Right renal cortex interstitium (tissue), 3 donors: ENCODE results near the gene MGLL. TPM values are rescaled to one million over a fixed set of nuclear protein-coding genes. Genes with fewer than 3 reads are reported as not detected.
"Not testable (repeated sequence)": the region's sequence is repeated elsewhere in the genome, so short reads cannot be mapped to it uniquely, and the experiment has no call there.

Experiments
- DNase-seq, 3 donors: peaks; one replicate each; pipeline ENCODE4 v3.0.0-alpha.2; 2013; ENCODE audit warnings: low read depth in 3 of 3, low spot score in 2 of 3
- polyA plus RNA-seq, 3 donors: library from polyadenylated mRNA; unstranded; fragments of 120-200 nt; gene quantifications; one replicate each; pipeline ENCODE4 v1.2.1, GENCODE V29; 2013; ENCODE audit not compliant: insufficient read length in 3 of 3

The MGLL gene
- polyA plus RNA-seq, 3 donors = 21.8 to 24.9 (median 23.0) TPM

DNA sequence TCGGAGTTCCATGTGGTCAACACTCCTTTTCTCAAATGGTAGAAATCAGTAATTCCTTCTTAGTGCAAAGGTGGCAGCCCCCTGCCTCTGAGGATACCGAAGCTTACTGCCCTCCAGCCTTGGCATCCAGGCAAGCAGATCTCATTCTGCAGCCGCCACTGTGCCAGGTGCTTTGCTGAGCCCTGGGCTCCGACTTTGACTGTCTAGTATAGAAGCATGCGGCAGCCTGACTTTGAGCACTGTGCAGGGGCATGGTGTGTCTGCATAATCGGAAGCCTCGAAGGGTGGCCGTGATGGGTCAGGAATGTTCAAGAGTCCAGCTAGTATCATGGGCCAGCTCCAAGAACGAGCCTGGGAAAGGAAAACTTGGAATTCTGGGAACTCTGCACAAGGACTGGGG is 109.9 kb downstream of the MGLL start:
- no peak for DNase-seq

DNA sequence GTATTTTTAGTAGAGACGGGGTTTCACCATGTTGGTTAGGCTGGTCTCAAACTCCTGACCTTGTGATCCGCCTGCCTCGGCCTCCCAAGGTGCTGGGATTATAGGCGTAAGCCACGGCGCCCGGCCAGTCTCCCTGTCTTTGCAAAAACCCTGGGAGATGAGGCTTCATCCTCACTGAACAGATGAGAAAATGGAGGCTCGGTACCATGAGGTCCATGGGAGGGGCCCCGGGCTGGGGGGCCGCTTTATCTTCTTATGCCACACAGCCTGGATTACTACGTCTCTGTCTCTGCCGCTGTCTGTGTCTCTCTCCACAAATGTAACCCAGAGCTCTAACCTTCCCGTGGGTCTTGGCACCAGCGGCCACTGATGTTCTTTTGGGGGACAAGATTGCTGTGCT is 110.4 kb downstream of the MGLL start:
- no peak for DNase-seq

DNA sequence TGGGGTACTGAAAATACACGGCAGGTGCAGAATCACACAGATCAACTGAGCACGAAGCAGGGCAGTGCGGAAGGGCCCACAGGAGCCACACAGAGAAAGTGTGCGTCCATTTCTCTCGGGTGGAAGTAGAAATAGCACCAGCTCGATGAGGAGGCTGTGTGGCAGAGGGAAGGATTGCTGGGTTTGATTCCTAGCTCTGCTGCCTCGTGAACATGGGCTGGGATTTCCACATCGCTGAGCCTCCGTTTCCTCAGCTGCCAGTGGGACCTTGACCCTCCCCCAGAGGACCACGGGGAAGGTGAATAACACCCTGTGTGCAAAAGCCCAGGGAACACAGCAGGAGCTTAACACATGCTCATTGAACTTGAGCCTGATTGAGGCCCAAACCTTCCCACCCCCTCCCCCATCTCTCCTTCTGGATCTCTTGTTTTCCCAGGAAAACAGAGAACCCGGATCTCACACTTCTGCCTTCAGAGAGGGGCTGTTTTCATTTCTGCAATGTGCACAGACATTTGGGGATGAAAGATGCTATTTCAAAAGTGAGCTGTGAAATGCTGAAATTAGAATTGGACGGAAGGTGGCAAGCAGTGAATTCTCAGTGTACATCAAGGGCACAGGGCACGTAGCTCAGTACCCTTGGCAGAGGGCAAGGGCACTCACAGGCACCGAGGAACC is 111.2 kb downstream of the MGLL start:
- DNase-seq = no peak

DNA sequence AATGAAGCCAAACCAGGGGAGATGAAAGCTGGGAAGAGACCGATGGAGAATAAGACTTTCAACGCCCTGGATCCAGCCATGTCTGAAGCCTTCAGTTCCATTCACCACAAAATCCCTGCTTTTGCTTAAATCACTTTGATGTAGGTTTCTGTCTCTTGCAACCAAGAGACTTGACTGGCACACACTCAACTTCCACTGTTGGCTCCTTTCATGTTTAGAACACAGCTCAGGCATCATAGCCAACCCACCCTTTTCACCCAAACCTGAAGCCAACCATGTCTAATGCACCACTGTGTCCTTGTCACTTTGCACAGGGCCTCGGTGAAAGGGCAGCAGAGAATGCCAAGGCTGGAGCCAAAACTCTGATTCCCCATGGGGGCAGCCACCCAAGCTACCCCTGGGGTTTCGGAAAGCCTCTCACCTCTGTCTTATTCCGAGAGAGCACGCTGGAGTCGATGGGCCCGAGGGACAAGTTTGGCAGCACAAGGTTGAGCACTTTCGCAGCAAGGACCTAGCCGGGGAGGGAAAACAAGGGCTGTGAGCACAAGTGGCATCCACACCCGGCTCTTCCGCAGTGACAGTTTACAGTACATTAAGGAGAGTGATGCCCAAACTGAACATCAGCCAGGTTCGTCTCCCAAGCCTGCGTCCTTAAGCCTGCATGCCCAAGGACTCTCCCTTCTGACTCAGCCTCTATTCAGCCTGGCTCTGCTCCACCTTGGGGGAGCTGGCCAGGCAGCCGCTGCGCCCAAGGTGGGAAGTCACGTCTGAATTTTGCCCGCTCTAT is 112.0 kb downstream of the MGLL start:
- DNase-seq = no peak

DNA sequence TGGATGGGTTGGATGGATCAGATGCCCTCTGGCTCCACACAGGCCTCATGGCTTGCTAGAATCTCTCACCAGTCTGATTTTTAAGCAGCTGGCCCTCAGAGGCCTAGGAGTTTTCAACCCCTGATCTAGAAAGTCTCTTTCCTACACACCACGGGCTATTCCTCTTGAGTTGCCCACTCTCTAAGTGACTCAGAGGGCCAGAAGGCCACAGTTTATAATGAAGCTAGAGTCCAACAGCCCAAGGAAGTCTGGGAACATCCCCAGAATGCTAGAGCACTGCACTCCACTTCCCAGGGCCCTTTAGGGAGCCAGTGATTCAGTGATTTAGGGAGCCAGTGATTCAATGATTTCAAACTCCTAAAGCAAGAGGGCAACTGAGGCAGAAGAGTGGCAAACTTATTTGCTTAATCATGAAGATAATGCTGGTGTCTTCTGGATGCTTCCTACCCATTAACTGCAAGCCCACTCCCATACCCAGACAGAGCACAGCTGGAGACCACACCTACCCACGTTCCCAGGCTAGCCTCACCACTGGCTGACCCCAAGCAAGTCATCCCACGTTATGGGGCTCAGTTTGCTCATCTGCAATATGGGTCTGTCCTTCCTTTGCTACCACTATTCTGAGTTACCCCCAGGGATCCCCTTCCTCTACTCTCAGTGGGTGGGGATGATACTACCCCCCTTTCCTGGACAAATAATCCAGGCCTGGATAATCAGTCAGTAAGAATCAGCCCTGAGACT is 112.8 kb downstream of the MGLL start:
- DNase-seq = no peak

DNA sequence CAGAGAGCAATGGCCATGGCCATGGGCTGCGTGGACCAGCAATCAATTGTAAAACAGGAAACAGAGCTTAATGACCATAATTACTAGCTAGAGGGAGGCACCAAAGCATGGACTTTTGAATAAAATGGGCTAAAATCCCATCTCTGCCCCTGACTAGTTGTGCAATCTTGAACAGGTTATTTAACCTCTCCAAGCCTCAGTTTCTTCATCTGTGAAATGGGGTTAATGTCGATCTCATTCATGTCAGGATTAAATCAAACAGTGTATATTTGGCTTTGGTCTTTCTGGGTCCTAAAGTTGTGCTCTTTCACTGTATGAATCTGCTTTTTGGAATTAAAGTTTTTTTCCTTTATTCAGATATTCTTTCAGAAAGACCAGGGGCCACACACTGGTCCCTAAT is 113.5 kb downstream of the MGLL start:
- no peak for DNase-seq

DNA sequence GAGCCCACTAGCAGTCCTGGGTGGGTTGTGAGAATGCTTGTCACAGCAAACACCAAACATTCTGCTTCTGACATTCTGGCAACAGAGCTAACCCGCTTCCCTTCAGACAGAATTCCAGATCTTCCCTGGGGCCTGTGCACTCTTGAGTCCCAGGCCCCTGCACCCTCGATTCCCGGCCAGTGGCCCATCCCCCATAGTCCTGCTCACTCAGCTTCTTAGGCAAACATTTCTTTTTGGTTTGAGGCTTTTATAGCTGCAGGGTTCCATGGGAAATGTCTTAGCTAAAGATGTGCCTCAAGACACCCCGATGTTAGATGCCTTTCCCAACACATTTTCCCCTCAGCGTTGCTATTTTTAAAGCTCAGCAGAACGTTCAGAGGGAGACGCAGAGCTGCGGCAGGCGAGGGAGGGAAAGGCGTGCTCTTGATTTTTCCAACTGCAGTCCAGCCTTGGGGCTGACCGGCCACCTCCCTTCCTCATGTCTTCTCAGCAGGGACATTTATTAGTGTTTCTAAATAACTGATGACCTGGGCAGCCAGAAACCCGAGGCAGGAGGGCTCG is 114.4 kb downstream of the MGLL start:
- no peak for DNase-seq

DNA sequence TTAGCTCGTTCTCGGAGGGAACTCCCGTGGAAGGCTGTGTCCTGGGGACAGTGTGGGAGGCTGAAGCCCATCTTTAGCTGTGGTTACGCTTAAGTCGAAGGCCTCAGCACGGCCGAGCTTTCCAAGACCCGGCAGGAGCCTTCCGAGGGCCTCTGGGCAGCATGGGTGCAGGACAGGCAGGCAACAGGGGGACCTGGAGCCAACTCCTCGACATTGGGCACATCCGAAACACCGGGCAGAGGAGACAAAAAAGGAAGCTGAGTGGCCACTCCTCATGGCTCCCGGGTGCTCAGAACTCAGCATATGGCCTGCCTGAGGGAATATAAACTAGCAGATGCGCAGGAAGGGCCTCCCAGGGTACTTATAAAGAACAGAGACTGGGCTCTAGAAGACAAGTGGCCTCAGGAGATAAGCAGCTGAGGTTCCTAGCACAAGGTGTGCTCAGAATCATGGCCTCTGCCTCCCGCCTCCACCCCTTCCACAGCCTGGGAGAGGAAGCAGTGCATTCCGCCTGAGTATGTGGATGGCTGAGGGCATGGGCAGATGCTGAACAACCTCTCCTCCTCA is 115.4 kb downstream of the MGLL start:
- DNase-seq = no peak

DNA sequence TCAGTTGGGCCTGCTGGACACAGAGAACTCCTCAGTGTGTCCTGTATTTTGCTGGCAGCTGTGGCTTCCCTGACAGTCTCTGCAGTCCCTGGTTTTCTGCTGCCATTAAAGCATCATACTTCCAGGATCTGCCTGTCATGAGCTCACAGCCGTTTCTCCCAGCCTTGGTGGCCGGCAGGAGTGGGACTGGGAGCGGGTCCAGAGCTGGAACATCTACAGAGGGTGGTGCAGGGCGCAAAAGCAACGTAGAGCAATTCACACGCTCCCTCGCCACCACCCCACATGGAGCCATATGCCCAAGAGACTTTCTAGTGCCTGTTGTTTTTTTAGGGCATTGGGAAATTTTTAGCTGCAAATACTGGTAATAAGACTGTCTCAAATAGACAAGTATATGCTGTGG is 116.0 kb downstream of the MGLL start:
- DNase-seq = no peak

DNA sequence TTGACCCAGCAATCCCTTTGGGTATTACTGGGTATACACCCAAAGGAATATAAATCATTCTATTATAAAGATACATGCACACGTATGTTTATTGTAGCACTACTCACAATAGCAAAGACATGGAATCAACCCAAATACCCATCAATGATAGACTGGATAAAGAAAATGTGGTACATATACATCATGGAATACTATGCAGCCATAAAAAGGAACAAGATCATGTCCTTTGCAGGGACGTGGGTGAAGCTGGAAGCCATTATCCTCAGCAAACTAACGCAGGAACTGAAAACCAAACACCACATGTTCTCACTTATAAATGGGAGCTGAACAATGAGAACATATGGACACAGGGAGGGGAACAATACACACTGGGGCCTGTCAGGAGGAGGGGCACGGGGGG is 117.5 kb downstream of the MGLL start:
- not testable (repeated sequence) for DNase-seq

DNA sequence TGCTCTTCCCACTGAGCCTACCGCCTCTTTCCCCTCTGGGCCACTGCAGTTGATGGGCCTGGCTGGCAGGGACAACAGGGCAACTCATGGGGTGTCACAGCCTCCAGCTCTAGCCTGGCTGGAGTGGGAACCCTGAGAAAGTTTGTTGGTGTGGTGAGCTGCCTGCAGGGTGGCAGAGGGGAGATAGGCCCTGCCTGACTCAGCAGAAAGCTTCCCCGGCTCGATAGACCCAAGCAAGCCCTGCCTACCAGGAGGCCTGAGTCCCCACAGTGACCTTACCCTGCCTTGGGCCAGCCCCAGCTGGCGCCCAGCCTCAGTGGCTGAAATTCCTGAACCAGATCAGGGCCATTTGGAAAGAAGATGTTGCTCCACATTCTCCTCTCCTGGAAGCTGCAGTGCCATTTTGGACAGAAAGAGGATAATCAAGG is 120.2 kb downstream of the MGLL start:
- no peak for DNase-seq

DNA sequence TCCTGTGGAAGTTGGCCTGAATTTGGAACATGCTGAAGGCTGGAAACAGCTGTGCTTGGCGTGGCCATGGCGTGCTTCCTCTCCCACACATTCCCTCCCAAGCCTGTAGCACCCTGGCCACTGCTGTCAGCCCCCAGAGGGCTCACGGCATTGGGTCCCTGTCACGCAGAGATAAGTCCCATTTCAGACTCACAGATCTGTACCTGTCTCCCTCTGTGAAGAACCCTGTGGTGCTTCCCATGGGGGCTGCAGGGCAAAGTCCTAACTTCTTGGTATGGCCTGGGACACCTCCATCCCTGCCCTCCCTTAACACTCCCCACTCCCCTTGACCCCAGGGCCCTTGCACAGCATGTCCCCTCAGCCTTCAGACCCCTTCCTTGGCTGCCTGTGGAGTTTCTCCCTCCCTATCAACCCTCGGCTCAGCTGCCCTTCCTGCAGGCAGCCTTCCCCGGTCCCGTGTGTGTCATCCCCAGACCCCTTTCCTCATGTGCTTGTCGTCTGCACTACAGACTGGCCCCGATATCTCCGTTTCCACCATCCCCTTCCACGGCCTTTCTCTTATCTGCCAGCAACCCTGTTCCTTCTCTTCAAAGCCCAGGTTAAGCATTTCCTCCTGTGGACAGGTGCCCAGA is 120.9 kb downstream of the MGLL start:
- DNase-seq = no peak

DNA sequence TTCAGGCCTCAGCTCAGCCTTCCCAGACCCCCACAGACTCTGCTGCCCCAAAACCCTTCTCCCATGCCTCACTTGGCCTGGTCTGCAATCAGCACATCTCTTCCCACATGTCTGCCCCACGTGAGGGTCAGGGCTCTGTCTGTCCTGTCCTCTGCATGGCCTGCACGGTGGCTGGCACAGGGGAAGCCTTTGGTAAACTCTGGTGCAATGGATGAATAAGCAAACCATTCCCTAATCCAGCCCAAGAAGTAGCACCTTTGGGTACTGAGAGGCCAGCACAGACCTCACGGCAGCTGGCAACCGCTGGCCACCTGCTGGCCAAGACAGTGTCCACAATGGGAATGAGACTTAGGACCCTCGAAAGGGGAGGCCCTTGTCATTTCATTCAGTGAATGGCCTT is 121.9 kb downstream of the MGLL start:
- DNase-seq = no peak

DNA sequence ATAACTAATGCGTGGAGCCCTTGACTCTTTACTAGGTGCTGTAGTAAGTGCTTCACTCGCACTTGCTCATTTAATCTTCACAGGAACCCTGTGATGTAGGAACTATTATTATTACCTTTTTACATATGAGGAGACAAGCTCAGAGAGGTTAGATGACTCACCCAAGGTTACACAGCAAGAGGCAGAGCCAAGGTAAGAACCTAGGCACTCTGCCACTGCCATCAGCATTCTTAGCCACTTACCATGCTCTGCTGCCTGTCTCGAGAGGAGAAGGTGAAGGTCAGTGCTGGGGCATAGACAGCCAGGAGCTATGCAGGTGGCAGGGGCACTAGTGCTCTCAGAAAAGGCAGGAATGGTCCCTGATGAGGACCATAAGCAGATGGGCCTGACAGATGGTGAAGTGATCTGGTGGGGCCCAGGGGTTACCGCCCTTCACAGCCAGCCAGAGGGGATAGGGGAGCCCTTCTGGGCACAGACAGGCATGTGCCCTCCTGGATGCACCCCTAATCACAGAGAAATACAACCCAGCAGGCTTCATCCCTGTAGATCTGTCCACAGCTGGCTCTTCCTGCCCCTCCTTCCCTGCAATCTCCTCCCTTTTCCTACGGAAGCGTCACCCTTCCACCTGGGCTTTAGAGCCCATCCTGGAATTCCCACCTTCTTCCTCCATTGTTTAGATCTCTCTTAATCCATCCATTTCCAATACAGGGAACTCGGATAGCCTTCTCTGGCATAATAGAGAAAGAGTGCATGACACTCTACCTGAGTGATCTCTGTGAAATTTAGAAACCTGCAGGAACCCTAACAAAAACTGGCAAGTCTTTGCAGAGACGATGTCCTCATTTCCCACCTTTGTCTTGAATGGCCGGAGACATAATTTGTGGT is 122.7 kb downstream of the MGLL start:
- no peak for DNase-seq

DNA sequence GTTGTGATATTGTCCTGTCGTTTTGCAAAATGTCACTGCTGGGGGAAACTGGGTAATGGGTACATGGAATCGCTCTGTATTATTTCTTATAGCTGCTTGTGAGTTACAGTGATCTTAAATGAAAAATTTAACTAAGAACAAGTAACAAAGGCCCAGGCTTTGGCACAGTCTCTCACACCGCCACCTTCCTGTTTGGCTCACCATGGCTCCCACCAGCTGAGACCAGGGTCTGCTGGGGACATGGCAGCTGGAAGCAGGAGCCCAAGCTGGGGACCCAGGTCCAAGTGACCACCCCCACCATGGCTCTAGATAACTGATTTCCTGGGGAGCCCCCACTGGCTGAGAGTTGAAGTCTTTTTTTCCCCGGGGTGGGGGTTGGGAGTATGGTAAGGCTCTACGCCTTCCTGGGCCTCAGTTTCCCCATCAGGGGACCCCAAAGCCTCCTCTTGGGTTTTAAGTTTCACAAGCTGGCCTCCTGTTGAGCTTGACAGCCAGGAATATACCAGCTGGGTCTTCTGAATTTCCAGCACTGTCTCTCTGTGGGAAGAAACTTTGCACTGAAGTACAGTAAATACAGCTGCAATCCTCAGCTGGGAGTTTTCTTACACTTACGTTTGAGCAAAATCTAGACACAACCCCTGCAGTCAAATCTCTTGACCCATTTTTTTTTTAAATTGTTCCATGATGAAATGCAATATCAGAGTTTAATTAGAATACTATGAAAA is 123.5 kb downstream of the MGLL start:
- DNase-seq = no peak

DNA sequence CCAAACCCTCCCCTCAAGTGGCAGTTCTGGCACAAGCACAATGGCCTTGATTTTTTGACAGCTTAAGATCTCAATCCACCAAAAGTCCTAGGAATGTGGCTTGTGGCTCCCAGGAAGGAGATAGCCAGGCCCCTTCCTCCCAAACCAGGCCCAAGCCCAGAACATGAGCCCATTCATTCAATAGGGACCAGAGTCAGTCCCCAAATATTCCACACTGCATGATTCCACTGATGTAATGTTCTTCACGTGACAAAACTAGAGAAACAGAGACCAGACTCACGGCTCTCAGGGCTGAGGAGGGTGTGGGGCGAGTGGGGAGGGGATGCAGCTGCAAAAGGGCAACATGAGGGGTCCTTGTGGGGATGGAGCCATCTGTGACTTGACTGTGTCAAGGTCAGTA is 124.0 kb downstream of the MGLL start:
- no peak for DNase-seq

DNA sequence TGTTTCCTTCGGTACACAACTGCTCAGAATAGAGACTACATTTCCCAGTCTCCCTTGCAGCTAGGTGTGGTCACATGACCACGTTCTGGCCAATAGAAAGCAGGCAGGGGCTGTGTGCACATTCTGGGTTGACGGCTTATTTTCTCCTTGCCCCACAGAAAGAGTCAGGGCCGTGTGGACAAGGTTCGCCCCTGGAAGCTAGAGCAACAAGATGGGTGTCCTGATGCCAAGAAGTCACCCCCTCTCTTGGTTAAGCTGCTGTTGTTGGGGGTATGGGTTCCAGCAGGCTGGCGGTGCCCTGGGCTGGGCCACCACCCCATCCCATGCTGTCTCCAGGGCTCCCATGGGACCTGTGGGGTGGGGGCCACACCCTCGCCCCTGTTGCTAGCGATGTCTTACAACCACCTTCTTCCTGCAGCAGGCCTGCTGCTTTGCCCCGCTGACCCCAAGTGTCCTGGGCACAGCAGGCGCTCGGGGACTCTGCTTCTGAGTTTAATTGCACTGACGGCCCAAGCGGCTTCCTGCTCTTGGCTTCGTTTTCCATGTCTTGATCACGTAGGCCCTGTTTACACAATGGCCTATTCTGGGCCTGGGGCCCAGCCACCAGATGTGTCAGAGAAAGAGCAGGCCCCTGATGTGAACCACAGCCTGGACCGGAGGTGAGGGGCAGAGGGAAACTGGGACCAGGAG is 124.6 kb downstream of the MGLL start:
- peak in 1 of 3 donors; percentile 63 for DNase-seq

DNA sequence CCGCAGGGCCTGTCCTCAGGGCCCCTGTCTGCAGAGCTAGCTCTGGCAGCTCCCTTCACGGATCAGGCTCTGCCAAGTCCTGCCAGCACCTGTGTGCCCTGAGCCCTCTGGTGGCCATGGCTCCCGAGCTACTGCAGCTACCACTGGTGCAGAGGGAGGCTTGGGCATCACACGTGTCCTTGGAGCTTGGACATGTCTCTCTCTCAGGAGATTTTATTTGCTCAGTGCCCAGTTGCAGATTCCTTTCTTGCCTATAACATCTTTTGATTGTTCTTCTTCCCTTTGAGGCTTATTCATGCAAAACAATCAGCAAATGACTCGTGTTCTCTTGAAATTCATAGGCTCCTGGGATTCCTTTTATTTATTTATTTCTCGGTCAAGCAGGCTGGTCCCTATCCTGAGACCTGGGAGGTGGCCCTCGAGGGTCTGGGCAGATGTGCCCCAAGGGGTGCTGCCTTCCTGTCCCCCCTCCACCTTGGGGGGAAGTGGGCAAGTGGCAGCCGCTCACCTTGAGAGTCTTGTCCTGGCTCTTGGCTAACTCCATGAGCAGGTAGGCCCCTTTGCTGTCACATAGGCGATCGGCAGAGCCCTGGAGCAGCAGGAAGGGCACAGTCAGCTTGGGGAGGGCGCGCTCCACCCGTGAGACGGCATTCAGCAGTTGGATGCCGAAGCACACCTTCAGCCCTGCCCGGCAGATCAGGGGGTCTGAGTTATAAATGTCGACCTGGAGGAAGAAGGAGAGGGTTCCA is 127.7 kb downstream of the MGLL start:
- no peak for DNase-seq
